ENCODE measurements around the gene ZNF470.
A peak's percentile ranks its signal among the peaks of the same experiment; 100 is the strongest.

Gene ZNF470

GRCh38 chr19:56567274-56568120, at the start of gene ZNF470:
Gene ZNF470, plus strand, starts transcription at chr19:56567468. Its CDS starts 2,844 bp downstream, at chr19:56570312.
- DNase-seq = peak; percentile 70 to 74 (median 72)

DNA sequence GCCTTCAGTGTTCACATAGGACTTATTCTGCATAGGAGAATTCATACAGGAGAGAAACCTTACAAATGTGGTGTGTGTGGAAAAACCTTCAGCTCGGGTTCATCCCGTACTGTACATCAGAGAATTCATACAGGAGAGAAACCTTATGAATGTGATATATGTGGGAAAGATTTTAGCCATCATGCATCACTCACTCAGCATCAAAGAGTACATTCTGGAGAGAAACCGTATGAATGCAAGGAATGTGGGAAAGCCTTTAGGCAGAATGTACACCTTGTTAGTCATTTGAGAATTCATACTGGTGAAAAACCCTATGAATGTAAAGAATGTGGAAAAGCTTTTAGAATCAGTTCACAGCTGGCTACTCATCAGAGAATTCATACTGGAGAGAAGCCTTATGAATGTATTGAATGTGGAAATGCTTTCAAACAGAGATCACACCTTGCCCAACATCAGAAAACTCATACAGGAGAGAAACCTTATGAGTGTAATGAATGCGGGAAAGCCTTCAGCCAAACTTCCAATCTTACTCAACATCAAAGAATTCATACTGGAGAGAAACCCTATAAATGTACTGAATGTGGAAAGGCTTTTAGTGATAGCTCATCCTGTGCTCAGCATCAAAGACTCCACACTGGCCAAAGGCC, 41.9 kb upstream of the ZNF470 start:
- no peak for DNase-seq

GRCh38 chr19:56537442-56537841, 29.8 kb upstream of the ZNF470 start:
- DNase-seq = no peak

- peak; percentile 74 to 78 (median 75) for DNase-seq
These were observed 29.0 kb upstream of the ZNF470 start for GRCh38 chr19:56538254-56538760.

GRCh38 chr19:56538761-56539263, 28.5 kb upstream of the ZNF470 start, which contains the start of gene ZFP28:
Gene ZFP28, plus strand, starts transcription at chr19:56538948. Its CDS starts 71 bp downstream, at chr19:56539019.
- peak in 3 of 4 experiments; percentile 55 to 68 (median 61) for DNase-seq

GRCh38 chr19:56543776-56544175, 23.5 kb upstream of the ZNF470 start:
- no peak for DNase-seq

GRCh38 chr19:56547535-56547934, 19.7 kb upstream of the ZNF470 start:
- no peak for DNase-seq

GRCh38 chr19:56554272-56554869, 12.9 kb upstream of the ZNF470 start:
- DNase-seq = no peak

GRCh38 chr19:56562766-56563165, 4.5 kb upstream of the ZNF470 start:
- no peak for DNase-seq

DNA sequence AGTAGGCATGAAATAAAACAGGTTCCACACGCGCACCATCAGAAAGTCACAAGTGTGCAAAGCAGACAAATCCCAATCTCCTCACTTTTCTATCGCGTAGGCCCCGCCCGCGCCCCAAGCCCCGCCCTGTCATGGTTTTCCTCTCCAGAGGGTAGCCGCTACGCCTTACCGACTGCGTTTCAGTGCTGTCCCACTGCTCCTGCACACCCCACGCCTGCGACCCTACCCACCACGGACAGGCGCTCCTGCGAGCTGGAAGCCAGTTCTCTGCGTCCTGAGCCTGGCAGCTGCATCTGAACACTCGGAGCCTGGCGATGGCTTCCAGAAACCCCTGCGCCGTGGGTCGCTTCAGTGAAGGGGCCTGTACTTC, 379 bp upstream of the ZNF470 start:
- DNase-seq = peak in 2 of 4 experiments; percentile 1 to 13

DNA sequence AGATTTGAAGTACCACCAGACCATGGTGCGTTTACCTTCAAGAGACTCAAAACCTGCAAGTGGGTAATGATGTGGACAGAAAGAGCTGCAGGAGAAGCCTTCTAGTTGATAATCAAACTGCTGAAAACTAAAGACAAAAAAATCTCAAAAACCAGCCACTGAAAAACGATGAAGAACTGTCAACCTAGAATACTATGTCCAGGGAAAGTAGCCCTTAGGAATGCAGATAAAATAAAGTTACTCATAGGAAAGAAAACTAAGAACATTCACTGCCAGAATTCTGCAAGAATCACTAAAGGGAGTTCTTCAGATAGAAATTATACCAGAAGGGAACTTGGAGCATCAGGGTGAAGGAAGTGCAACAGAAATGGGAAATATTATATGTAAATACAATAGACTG, 5.3 kb downstream of the ZNF470 start:
- no peak for DNase-seq

- no peak for DNase-seq
These were observed 6.6 kb downstream of the ZNF470 start for GRCh38 chr19:56573914-56574313.

DNA sequence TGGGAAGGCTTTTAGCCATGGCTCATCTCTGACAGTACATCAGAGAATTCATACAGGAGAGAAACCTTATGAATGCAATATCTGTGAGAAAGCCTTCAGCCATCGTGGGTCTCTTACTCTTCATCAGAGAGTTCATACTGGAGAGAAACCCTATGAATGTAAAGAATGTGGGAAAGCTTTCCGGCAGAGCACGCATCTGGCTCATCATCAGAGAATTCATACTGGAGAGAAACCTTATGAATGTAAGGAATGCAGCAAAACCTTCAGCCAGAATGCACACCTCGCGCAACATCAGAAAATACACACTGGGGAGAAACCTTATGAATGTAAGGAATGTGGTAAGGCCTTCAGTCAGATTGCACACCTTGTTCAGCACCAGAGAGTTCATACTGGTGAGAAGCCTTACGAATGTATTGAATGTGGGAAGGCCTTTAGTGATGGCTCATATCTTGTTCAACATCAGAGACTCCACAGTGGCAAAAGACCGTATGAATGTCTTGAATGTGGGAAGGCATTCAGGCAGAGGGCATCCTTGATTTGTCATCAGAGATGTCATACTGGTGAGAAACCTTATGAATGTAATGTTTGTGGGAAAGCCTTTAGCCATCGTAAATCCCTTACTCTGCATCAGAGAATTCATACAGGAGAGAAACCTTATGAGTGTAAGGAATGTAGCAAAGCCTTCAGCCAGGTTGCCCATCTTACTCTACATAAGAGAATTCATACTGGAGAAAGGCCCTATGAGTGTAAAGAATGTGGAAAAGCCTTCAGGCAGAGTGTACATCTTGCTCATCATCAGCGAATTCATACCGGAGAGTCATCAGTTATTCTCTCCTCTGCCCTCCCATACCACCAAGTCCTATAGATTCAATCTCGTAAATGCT, 10.7 kb downstream of the ZNF470 start:
- no peak for DNase-seq

GRCh38 chr19:56594446-56594782, 27.1 kb downstream of the ZNF470 start:
- no peak for DNase-seq

GRCh38 chr19:56594783-56595547, 27.7 kb downstream of the ZNF470 start, which contains the start of gene ZNF71:
Gene ZNF71, plus strand, starts transcription at chr19:56595302. Its CDS starts 6,257 bp downstream, at chr19:56601559.
- peak; percentile 67 to 76 (median 72) for DNase-seq

GRCh38 chr19:56595548-56595899, 28.3 kb downstream of the ZNF470 start:
- no peak for DNase-seq

- no peak for DNase-seq
These were observed 29.4 kb downstream of the ZNF470 start for GRCh38 chr19:56596676-56597075.

- no peak for DNase-seq
These were observed 30.4 kb downstream of the ZNF470 start for GRCh38 chr19:56597696-56598095.

DNA sequence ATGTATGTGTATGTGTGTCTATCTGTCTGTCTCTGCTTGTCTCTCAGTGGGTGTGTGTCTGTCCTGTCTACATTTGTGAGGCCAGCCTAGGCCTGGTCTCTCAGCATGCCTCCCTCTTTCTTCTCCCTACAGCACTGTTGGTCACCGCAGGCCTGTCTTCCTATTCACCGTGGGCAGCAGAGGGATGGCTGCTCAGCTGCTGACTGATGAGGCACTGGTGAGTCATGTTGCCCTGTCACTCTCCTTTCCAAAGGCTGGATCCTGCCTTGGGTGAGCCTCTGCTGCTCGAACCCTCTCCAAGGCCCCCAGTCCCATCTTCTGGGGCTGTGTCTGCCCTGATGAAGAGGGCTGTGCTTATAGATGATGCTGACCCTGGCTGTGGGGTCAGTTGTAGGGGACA, 34.1 kb downstream of the ZNF470 start:
- no peak for DNase-seq

- DNase-seq = no peak
These were observed 36.6 kb downstream of the ZNF470 start for GRCh38 chr19:56603829-56604228.

GRCh38 chr19:56608274-56608964, 41.2 kb downstream of the ZNF470 start:
- no peak for DNase-seq
